ENCODE results near the gene SESN1.

GRCh38 chr6:108941859-108942258, 152.8 kb downstream of the SESN1 start:
- TF ChIP-seq CTCF (IDR thresholded peaks at IDR 0.05) (no peak), EP300 (IDR thresholded peaks at IDR 0.05) (no peak)

Measured in tibial nerve (tissue), 4 donors.